ENCODE measurements around the gene WDR88.
"Not testable (repeated sequence)": the region's sequence is repeated elsewhere in the genome, so short reads cannot be mapped to it uniquely, and the experiment has no call there.

The WDR88 gene

GRCh38 chr19:33211794-33212435 lies 80.0 kb downstream of the WDR88 start:
- DNase-seq (ENCODE audit: low spot score): no peak

DNA sequence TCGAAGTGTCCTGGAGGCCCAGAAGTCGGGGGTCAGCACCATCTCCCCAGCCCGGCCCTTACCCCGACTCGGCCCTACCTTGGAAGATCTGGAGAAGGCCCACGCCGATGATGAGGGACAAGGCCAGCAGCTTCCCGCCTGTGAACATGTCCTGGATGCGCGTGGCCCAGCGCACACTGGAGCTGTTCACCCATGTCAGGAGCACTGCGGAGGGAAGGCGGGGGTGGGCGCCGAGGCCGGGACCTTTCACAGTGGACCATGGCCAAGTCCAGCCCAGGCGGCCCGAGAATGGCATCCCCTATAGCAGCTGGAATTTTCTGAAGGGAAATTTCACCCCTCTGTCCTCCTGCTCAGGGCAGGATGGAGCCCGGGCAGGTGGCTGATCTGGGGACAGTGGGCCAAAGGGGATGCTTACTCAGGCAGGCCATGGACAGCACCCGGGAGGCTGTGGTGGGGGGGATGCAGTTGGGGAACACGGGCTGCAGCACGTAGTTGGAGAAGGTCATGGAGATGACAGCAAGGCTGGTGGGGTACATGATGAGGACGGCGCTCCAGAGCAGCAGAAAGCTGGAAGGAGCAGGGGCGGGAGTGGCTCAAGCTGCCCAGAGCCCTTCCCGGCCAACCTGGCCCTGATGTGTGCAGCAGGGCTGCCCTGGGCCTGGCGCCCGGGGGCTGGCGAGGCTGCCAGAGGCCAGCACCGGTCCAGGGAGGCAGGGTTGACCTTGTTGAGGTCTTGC lies 80.7 kb downstream of the WDR88 start:
- no peak for DNase-seq (ENCODE audit: low spot score)

DNA sequence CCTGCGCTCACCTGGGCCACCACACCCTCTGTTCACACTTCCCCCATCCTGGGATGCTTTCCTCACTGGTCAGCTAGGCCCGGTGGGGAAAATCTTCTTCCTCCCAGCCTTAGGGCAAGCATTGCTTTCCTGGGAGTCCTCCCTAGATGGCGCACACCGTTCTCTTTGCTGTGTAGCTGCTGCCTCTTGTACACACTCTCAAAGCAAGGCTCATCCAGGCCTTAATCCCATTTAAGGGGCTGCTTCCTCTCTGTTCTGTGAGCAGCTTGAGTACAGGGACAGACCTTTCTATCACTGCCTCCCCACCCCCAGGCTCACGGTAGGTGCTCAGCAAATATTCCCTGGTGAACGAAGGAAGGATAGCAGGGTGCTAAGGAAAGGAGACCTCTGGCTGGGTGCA lies 82.7 kb downstream of the WDR88 start:
- no peak for DNase-seq (ENCODE audit: low spot score)

DNA sequence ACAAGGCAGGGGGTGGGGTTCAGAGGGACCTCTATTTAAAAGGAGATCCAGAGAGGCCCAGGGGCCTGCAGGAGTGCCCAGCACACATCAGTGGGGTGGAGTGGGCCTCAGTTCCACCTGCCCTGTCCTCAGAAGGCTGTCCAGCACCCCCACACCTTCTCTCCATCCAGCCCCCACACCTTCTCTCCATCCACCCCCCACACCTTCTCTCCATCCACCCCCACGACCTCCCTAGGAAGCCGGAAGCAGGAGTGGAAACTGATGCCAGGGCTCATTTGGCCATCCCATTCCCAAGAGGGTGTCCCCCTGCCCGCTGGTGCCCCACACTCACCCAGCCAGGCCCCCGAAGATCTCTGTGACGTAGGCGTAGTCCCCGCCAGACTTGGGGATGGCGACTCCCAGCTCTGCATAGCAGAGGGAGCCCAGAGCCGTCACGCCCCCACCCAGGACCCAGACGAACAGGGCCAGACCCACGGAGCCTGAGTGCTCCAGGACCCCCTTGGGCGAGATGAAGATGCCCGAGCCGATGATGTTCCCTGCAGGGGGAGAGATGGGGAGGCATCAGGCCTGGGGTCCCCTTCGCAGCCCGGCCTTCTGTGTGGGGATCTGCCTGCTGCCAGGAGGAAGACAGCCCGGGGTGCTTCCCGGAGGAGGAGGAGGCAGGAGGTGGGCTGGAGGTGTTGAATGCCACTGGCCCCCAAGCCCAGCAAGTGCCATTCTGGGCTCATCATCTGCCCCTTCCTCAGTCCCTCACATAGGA lies 83.7 kb downstream of the WDR88 start:
- DNase-seq (ENCODE audit: low spot score): no peak

DNA sequence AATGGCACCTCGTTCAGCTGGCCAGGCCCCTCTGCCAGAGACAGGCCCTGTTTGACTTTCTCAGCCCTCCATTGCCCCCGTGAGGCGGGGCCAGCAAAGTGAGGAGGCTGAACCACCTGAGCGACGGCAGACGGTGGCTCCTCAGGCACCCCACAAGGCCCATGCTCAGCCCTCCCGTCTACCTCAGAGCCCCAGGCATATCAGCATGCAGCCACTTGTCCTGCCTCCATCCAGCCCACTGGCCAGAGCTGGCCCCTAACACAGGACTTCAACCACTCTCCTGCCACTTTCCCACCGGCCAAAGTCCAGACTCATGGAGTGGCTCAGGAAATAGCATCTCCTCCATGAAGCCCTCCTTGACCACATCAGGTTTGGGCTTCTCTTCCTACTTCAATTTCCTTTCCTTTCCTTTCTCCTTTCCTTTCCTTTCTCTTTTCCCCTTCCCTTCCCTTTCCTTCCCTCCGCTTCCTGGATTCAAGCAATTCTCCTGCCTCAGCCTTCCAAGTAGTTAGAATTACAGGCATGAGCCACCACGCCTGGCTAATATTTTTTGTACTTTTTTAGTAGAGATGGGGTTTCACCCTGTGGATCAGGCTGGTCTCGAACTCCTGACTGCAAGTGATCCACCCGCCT lies 84.4 kb downstream of the WDR88 start:
- DNase-seq (ENCODE audit: low spot score): no peak

- DNase-seq (ENCODE audit: low spot score): no peak
Measured at GRCh38 chr19:33217881-33218280, 86.0 kb downstream of the WDR88 start.

GRCh38 chr19:33219261-33219815 lies 87.4 kb downstream of the WDR88 start:
- DNase-seq (ENCODE audit: low spot score): peak; percentile 93

DNA sequence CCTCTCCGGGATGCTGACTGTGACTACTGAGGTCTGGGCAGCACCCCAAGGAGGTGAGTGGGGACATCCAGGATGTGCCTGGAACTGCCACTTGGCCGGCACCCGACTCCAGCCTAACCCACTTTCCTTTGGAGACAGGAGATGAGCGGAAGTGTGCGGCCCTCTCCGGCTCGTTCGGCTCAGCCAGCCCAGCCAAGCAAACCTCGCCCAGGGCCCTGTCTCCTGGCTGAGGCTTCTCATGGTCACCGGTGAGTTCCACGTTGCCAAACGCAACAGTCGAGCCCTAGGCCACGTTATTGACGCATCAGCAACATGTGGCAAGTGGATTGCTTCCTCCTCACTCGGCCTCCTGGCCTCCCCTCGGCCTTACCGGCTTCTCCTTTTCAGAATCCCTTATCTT lies 88.2 kb downstream of the WDR88 start:
- no peak for DNase-seq (ENCODE audit: low spot score)

DNA sequence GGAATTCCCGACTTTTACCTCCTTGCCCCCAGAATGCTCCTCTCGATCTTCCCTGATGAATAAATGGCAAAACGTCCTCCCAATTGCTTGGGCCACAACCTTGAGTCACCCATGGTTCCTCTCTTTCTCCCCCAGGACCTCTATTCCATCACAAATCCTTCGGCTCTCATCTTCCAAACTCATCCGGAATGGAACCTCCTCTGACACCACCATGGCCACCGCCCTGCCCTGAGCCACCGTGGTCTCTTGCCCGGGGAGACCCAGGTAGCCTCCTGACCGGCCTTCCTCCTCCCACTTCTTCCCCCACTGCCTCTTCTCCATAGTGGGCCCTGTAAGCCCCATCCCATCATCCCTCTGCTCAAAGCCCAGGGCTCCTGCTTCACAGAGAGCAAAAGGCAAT lies 88.8 kb downstream of the WDR88 start:
- DNase-seq (ENCODE audit: low spot score): no peak

GRCh38 chr19:33221638-33222037 lies 89.7 kb downstream of the WDR88 start:
- no peak for DNase-seq (ENCODE audit: low spot score)

GRCh38 chr19:33222255-33222654 lies 90.3 kb downstream of the WDR88 start:
- DNase-seq (ENCODE audit: low spot score): not testable (repeated sequence)

GRCh38 chr19:33224694-33225457 lies 93.0 kb downstream of the WDR88 start:
- no peak for DNase-seq (ENCODE audit: low spot score)
